SIG-M5 treated with dmso at 0.1 percent for 504 hours (cell line): ENCODE results near the gene INSM1.

Experiments
- DNase-seq: peaks from one replicate; lab custom pipeline; 2025; ENCODE audit not compliant: unreplicated experiment; lab: John Stamatoyannopoulos, UW

INSM1 gene

DNA sequence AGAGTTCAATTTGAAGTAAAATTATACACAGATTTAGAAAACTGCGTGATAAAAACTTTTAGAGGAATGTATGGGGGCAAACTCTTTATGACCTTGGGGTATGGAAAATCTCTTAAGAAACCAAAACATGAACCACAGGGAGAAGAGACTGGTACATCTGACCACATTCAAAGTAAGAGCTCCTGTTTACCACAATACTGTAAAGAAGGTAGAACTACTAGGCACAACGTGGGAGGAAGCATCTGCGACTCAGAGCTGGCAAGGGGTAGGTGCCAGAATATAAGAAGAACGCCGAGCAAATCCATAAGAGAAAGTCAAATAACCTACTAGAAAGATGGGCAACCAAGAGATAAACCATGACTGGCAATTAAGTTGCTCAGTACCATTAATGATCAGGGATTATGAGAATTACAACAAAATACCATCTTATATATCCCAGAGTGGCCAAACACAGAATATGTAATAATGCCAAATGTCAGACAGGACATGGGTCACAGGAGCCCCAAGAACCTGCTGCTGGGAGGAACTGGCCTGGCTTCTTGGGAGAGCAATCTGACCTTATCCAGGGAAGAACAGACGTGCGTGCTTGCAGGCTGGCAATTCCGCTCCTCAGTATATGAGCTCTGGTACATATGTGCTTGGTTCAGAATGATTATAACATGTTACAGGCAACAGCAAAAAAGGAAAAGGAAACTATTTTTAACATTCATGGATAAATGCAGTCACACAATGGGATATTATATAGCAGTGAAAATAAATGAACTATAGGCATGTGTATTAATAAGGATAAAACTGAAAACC lies 50.2 kb downstream of the INSM1 start:
- no peak for DNase-seq
